Measurements from ENCODE around the gene BHLHA15.

BHLHA15 gene

GRCh38 chr7:98244871-98245270, 33.6 kb downstream of the BHLHA15 start:
- DNase-seq (ENCODE audit: low read depth in 2 of 2) = no peak

GRCh38 chr7:98248156-98248555, 36.9 kb downstream of the BHLHA15 start:
- no peak for DNase-seq (ENCODE audit: low read depth in 2 of 2)

GRCh38 chr7:98249106-98249505, 37.9 kb downstream of the BHLHA15 start:
- DNase-seq (ENCODE audit: low read depth in 2 of 2) = no peak

GRCh38 chr7:98250789-98251188, 39.5 kb downstream of the BHLHA15 start:
- peak; percentile 21 to 32 for DNase-seq (ENCODE audit: low read depth in 2 of 2)

GRCh38 chr7:98251231-98251600, 40.0 kb downstream of the BHLHA15 start:
- peak in 1 of 2 donors; percentile 4 for DNase-seq (ENCODE audit: low read depth in 2 of 2)

GRCh38 chr7:98251601-98252424, 40.6 kb downstream of the BHLHA15 start, which contains the start of gene TECPR1:
TECPR1 (minus strand) TSS chr7:98252232; CDS start chr7:98246146, 6,086 bp downstream.
- peak; percentile 77 to 85 for DNase-seq (ENCODE audit: low read depth in 2 of 2)

GRCh38 chr7:98252425-98253054, 41.3 kb downstream of the BHLHA15 start:
- no peak for DNase-seq (ENCODE audit: low read depth in 2 of 2)

GRCh38 chr7:98254516-98254915, 43.3 kb downstream of the BHLHA15 start:
- no peak for DNase-seq (ENCODE audit: low read depth in 2 of 2)

- peak in 1 of 2 donors; percentile 5 for DNase-seq (ENCODE audit: low read depth in 2 of 2)
Observed at GRCh38 chr7:98254951-98255610, 43.8 kb downstream of the BHLHA15 start.

GRCh38 chr7:98256431-98256830, 45.2 kb downstream of the BHLHA15 start:
- no peak for DNase-seq (ENCODE audit: low read depth in 2 of 2)

GRCh38 chr7:98257701-98258100, 46.5 kb downstream of the BHLHA15 start:
- DNase-seq (ENCODE audit: low read depth in 2 of 2) = no peak
